ENCODE data around the gene NDUFB8.

DNA sequence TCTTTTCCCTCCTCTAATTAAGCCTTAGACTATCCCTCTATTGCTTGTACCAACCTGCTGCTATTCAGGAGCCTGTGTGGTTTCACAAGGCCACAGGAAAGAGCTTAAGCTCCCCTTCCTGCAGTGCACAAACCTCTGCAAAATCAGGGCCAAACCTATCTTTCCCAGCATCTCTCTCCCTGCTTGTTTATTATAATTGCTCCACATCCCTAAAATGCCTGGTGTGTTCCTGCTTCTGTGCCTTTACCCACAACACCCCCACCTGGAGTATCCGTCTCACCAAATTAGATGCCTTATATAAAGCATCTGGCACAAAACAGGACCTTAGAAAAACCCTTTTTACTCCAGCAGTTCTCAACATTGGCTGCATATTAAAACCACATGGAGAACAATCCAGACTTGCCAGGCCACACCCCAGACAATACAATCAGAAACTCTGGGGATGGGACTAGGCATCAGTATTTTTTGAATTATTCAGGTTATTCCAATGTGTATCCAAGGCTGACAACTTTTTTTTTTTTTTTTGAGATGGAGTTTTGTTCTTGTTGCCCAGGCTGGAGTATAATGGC is 26.7 kb downstream of the NDUFB8 start:
- TF ChIP-seq CTCF (IDR thresholded peaks at IDR 0.05; ENCODE audit: low read length), result no peak
- no peak for TF ChIP-seq EZH2 (IDR thresholded peaks at IDR 0.05; ENCODE audit: borderline replicate concordance, low read length)

Measured in OCI-LY1 (cell line).